DMS153 treated with DMSO at 0.1 percent for 48 hours (cell line): ENCODE data around the gene AFMID.
A peak's percentile ranks its signal among the peaks of the same experiment; 100 is the strongest.
"Not testable (repeated sequence)": the region's sequence is repeated elsewhere in the genome, so short reads cannot be mapped to it uniquely, and the experiment has no call there.

ENCODE experiments used
- DNase-seq: peaks from one replicate; lab custom pipeline; 2025; ENCODE audit not compliant: unreplicated experiment; lab: John Stamatoyannopoulos, UW

Gene AFMID

DNA sequence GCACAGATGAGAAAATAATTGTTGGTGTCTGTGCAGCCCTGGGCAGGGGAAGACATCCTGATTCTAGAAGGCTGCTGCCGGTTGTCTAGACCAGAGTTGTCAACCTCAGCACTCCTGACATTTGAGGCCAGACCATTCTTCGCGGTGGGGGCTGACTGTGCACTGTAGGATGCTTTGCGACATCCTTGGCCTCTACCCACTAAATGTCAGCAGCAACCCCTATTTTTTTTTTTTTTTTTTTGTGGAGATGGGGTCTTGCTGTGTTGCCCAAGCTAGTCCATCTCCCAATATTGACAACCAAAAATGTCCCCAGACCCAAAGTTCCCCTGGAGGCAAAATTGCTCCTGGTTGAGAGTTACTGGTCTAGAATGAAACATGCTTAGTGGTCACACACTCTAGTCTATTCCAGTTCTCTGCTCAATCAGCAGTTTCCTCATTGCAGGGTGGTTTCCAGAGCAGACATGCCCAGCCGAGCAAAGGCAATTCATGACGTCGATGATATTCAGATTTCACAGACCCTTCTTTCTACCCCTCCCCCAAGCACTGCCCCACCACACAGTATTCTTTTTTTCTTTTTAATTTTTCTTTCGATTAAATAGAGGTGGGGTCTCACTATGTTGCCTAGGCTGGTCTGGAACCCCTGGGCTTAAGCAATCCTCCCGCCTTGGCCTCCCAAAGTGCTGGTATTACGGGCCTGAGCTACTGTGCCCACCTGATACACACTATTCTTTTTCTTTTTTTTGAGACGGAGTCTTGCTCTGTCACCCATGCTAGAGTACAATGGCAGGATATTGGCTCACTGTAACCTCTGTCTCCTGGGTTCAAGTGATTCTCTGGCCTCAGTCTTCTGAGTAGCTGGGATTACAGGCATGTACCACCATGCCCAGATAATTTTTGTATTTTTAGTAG, 32.0 kb upstream of the AFMID start:
- DNase-seq = no peak

GRCh38 chr17:78159575-78160158, 27.5 kb upstream of the AFMID start:
- DNase-seq = no peak

DNA sequence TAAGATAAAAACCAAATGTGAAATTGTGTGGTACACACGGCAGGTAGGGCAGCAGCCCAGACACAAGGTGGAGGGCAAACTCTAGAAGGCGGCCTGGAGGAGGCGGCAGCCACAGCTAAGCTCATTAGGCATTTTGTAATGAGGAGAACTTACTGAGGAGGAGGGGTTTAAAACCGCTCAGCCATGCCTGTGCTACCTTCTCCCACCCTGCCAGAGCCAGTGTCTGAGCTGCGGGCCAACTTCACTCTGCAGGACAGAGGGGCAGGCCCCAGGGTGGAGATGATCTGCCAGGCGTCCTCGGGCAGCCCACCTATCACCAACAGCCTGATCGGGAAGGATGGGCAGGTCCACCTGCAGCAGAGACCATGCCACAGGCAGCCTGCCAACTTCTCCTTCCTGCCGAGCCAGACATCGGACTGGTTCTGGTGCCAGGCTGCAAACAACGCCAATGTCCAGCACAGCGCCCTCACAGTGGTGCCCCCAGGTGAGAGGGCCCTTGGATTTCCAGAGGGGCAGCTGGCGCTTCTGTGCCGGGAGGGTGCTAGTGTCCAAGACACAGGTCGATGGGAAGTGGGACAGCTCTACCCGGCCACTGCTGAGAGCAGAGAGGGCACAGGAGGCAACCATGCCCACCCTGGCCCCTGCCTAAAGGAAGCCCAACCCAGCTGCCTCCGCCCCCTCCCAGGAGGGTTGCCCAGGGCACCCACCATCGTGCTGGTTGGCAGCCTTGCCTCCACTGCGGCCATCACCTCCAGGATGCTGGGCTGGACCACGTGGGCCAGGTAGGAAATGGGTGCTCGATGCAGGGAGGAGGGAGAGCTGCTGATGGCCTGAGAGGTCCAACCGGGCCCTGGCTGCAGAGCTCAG, 23.0 kb upstream of the AFMID start:
- no peak for DNase-seq

DNA sequence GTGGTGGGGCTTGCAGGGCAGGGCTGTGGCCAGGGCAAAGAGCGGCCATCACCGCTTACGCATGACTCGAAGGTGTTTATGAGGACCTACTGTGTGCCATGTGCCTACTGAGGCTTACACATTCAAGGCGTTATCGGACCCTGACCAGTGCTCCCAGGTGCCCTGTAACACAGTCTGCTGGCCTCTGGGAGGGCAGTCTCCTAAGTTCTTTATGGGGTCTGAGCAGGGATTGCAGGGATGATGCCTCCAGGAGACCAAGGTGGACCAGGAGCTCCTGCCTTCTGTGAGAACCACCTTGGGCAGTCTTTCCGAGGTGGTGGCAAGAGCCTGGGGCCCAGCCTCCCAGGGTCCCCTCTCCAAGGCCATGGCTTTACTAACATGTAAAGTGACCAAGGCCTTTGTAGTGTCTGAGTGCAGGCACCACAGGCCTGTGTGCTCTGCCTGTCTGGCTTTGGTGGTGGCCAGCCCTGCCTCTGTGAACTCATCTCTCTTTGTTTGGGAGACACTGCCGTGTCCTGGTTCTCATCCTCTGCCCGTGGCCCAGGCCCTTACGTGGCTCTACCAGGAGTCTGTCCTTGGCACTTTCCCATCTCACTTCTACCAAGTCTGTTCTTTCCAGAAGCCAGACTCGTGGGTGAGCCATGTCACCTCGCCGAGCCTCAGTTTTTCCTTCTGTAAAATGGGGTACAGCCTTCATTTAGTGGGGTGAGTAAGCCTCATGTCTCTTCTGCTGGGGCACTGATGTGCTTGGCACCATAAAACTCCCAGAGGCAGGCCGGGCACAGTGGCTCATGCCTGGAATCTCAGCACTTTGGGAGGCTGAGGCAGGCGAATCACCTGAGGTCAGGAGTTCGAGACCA, 22.2 kb upstream of the AFMID start:
- DNase-seq = no peak

GRCh38 chr17:78166416-78166815, 20.7 kb upstream of the AFMID start:
- DNase-seq = no peak

- peak; percentile 51 for DNase-seq
Measured at GRCh38 chr17:78168242-78168902, 18.8 kb upstream of the AFMID start, which contains the start of gene SYNGR2. TSS of gene SYNGR2 (plus strand) at chr17:78168581. CDS start at chr17:78168617, 36 bp downstream.

DNA sequence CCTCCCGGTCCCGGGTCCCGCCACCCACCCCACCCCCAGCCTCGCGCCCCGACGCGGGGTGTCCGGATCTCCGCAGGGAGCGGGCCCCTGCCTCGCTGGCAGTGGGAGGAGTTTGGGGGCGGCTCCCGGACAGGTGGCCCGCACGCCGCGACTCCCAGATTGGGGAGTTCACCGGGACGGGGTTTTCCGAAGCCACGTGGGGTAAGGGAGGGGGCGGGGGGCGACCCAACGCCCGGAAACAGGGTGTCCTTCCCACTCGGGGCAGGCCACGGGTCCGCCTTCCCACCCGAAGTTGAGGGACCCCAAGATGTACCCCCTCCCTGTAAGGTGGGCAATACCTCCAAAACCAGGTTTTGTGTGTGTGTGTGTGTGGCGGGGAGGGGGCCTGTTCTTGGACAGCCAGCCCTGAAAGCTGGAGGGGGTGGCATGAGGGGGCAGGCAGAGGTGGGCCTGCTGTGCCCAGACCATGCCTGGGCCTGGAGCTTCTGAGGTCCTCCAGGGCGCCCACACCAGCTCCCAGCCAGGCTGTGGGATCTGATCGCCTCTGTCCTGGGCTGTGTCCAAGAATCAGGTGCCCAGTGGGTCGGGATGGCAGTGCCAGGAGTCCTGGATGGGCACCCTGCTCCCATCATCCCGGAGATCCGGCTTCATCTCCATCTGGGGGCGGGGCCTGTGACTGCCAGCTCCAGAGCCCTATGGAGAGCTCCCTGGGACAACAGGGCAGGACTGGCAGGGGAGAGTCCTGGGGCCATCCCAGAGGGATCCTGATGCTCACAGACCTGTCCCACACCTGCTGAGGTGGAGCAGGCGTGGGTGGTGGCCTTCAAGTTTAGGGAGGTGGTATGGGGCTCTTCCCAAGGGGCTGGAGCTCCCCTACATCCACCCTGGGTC, 18.0 kb upstream of the AFMID start:
- DNase-seq = peak; percentile 40

- no peak for DNase-seq
Measured at GRCh38 chr17:78170692-78171590, 16.2 kb upstream of the AFMID start.

- not testable (repeated sequence) for DNase-seq
Measured at GRCh38 chr17:78171591-78172248, 15.4 kb upstream of the AFMID start.

- peak; percentile 25 for DNase-seq
Measured at GRCh38 chr17:78172249-78173051, 14.7 kb upstream of the AFMID start.

GRCh38 chr17:78173097-78173715, 14.0 kb upstream of the AFMID start:
- DNase-seq = no peak

- peak; percentile 45 for DNase-seq
Measured at GRCh38 chr17:78174346-78174869, 12.8 kb upstream of the AFMID start.

- peak; percentile 56 for DNase-seq
Measured at GRCh38 chr17:78174870-78175642, 12.1 kb upstream of the AFMID start.

DNA sequence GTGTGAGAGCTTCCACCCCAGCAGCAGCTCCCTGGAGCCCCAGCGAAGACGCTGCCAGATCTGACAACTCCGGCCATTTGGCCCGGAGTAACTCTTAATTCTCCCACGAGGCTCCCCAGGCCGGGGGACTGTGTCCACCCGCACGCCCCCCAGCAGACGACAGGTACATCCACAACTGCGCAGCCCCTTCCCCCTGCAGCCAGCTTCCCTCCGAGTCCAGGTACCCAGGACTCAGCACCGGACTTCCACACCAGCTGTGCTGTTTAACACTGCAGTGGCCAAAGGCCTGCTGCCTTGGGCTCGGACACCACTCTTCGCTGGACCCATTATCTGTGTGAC, 11.6 kb upstream of the AFMID start:
- no peak for DNase-seq

- DNase-seq = no peak
Measured at GRCh38 chr17:78176548-78177025, 10.6 kb upstream of the AFMID start.
